ENCODE data around the gene PDLIM7.
A peak's percentile ranks its signal among the peaks of the same experiment; 100 is the strongest.

PDLIM7 gene

GRCh38 chr5:177524539-177524900, 27.1 kb upstream of the PDLIM7 start:
- DNase-seq: no peak

DNA sequence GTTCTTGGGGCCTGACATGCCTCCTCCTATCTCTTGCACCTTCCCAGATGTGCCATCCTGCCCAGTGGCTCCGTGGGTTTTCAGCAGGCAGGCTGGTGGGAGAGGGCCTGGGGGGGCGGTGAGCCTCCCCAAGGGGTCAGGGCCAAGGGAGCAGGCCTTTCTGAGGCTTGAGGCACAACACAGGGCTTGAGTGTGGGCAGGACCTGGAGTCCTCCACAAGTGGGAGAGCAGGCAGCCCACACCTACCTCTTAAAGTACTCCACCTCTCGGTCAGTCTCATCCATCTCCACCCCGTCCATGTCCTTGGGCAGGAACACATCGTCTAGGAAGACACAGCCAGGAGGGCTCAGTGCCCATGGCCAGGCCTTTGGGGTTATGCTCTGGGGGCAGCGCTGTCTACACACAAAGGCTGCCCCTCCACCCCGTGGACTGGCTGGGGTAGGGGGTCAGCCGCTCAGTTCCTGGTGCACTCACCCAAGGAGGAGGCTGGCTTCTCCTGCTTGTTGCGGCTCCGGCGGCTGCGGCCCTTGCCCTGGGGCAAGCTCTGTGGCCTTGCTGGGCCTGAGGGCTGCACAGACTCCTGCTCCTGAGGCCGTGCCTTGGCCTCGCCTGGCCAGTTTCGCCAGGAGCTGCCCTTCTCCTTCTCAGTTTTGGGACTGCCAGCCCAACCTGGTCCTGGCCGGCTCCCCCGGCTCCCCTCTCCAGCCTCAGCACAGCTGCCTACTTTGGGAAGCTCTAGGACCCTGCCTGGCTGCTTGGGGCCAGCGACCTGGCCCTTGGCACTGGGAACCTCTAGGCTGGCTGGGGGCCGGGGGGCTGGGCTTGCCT, 26.5 kb upstream of the PDLIM7 start:
- no peak for DNase-seq

GRCh38 chr5:177520916-177521513, 23.6 kb upstream of the PDLIM7 start:
- DNase-seq: no peak

GRCh38 chr5:177520271-177520670, 22.9 kb upstream of the PDLIM7 start:
- DNase-seq: no peak

DNA sequence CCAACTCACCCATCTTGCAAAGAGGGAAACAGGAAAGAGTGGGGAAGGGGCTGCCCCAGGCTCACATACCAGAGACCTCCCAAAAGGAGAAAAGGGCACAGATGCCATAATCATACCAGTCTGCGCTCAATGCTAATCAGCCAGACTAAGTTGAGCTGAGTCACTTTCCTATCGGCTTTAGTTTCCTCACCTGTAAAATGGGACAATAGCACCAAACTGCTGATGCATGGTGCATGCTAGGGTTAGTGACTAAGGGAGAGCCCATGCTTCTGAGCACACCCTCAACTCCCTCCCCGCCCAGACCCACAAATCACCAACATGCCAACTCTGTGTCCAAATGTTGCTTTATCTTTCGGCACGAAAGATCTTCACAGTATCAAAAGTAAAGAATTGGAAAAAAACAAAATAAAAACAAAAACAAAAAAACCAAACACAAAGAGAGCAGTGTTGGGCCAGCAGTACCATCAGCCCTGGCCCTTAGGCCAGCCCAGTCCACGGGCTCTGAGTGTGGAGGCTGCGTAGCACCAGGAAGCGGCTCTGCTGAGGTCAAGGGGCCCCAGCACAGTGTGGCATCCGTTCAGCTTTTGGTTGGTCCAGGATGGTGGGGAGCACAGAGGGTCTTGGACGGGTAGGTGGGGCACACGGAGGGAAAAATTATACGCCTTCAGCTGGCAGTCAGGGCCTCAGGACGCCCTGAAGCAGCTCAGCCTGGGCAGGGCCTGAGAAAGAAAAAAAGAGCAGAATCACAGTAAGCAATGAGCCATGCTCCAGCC, 22.2 kb upstream of the PDLIM7 start:
- no peak for DNase-seq

- DNase-seq: peak; percentile 89 to 98 (median 93)
Observed at GRCh38 chr5:177516601-177517568, 19.5 kb upstream of the PDLIM7 start, which contains the start of gene DDX41. TSS of gene DDX41 (minus strand) at chr5:177516961. CDS start at chr5:177516945, 16 bp downstream.

GRCh38 chr5:177515580-177515979, 18.2 kb upstream of the PDLIM7 start:
- peak in 1 of 5 experiments; percentile 34 for DNase-seq

GRCh38 chr5:177514541-177514940, 17.1 kb upstream of the PDLIM7 start:
- no peak for DNase-seq

GRCh38 chr5:177513500-177513899, 16.1 kb upstream of the PDLIM7 start:
- DNase-seq: no peak

- DNase-seq: no peak
Observed at GRCh38 chr5:177512736-177513380, 15.5 kb upstream of the PDLIM7 start.

DNA sequence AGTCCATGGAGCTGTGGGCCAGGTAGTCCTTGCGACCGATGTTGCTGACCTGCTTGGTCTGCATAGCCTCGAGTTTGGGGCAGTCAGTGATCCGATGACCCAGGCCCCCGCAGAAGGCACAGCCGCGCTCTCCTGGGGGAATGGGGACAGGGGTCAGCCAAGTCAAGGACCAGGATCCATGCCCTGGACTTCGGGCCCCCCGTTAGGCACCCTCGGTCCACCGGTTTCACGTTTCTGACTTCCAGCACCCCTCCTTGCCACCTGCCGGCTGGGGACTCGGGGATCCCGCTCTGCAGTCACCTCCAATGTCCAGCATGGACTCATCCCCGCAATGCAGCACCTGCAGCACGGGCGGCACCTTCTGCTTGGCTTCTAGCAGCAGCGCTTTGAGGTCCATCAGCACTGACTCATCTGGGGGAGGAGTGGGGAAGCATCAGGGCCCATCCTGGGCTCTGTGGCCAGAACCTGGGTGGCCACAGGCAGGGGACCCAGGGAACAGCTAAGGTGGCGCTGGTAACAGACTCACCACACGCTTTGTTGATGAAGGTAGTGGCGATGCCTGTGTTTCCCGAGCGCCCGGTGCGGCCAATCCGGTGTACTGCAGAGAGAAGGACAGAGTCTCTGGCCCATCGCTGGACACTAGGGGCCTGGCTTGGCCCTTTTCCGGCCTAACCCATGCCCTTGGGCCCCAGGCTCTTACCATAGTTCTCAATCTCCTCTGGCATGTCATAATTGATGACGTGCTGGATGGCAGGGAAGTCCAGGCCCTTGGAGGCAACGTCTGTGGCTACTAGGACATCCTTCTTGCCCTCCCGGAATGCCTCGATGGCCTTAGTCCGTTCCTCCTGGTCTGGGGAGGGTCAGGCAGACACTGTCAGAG, 14.6 kb upstream of the PDLIM7 start:
- no peak for DNase-seq

DNA sequence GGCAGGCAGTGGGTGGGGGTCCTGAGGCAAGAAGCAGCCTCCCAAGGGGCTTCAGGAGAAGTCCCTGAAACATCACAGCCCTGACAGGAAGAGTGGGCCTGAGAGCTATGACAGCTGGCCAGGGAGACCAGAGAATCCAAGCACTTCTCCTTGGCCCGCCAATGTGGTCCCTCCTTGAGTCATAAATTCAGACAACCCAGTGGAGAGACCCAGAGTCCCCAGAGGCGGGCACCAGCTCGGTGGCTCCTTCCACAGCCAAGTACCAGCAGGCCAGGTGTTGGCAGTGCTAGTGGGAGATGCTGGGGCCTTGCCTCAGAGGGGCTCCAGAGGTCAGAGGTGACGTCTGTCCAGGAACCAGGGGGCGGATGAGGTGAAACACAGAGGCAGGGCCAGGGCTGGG, 13.8 kb upstream of the PDLIM7 start:
- no peak for DNase-seq

- no peak for DNase-seq
Observed at GRCh38 chr5:177510567-177511053, 13.2 kb upstream of the PDLIM7 start.

GRCh38 chr5:177509991-177510566, 12.7 kb upstream of the PDLIM7 start:
- DNase-seq: no peak

DNA sequence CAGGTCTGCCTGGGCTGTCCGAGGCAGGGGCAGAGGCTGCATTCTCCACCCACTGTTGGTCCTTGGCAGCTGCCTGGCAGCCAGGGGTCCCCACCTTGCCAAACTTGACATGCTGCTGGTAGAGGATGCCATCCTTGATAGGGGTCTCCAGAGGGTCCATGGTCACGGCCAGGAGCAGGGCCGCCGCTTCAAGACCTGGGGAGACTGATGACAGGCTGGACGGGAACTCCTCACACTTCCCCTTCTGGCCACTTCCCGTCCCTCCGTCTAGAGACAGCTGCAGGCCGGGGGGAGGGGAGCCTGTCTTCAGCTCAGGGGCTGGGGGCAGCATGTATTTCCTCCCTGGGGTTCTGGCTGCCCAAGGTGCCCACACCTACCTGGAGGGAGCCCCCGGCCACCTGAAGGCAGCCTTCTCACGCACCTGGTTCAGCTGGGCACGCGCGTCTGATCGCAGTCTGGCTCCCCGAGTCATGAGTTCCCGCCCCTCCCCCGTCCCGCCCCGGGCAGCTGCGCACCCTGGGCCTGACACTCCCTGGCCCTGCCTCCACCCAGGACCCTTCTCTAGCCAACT, 12.1 kb upstream of the PDLIM7 start, which contains the start of gene DOK3:
Gene DOK3, minus strand, starts transcription at position 446 of the 571 bp plus-strand sequence. Its CDS starts 286 bp downstream, at position 160.
- DNase-seq: no peak

DNA sequence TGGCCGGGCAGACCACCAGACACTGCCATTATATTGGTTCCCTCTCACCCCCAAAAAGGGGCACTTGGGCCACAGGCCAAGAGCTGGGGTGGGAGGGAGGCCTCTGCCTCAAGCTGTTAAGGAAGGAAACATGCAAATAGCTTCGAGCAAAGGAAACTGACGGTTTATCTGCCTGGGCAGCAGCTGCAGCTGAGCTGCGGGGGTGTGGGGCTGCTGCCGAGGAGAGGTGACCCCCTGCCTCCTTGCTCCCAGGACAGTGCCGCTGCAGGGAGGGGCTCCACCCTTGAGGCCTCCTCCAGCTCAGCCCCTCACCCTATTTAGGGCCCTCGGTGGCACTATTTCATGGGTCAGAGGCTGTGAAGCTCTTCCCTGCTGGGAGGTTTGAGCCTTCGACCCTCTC, 11.4 kb upstream of the PDLIM7 start:
- no peak for DNase-seq

GRCh38 chr5:177508221-177508611, 10.8 kb upstream of the PDLIM7 start:
- DNase-seq: no peak

GRCh38 chr5:177507596-177508220, 10.3 kb upstream of the PDLIM7 start:
- no peak for DNase-seq

DNA sequence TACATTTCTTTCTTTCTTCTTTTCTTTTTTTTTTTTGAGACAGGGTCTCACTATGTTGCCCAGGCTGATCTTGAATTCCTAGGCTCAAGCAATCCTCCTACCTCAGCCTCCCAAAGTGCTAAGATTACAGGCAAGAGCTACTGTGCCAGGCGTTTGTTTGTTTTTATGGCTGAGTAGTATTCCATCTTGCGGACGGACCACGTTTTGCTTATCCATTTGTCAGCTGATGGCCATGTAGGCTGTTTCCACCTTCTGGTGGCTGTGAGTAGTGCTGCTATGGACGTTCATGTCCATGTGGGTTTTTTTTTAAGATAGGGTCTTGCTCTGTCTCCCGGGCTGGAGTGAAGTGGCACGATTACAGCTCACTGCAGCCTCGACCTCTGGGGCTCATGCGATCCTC, 9.8 kb upstream of the PDLIM7 start:
- no peak for DNase-seq

Measured in T-helper 2 cell (primary cell).